Activated gamma-delta T cell (primary cell): ENCODE results near the gene C9orf50.

Source experiments
- DNase-seq: peaks from one replicate; lab custom pipeline; 2025; lab: John Stamatoyannopoulos, UW

Gene C9orf50

DNA sequence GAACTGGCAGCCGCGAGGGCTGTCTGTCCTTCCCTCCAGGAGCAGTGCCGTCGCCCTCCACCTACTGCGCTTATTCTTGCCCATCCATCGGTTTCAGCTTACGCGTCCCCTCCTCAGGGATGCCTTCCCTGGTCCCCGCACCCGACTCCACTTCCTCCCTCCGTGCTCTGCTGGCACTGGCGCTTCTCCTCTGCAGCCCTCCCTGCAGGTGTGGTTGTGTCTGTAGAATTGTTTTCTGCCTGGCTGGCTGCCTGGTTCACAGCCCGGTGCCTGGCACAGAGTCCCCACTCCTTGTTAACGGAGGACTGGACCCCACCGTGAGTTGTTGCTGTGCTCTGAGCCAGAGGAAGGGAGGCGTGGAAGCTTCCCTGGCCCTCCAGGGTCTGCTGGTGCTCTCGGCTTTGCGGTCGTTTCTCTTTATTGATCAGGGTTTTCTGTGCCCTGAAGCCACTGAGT lies 10.8 kb upstream of the C9orf50 start:
- DNase-seq: no peak

DNA sequence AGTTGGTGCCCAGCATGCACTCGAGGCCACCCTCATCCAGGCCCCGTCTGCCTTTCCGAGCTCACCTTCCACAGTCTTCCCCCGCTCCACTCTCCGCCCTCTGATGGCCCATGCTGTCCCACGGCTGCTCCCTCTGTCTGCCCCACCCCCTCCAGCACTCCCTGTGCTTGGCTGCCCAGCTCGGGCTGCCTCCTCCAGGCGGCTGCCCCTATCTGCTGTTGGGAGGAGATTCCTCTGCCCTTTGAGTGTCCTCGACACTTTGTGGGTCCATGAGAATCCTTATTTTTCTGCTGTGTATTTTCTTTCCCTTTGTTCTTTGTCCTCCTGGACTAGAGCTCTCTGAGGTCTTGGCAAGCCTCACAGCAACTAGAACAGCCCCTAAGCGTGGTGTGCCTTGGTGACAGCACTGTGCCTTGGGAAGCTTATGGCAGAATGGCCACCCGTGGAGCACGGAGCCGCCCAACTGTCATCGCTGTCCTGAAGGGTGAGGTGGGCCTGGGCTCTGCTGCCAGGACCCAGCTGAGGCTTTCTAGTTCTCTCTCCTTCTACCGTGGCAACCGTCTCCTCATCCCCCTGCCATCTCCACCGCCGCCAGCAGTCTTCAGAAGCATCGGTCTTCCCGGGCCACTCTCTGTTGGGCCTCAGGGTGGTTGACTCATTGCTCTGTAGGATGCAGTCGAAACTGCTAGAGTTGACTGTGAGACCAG lies 10.2 kb upstream of the C9orf50 start:
- no peak for DNase-seq

DNA sequence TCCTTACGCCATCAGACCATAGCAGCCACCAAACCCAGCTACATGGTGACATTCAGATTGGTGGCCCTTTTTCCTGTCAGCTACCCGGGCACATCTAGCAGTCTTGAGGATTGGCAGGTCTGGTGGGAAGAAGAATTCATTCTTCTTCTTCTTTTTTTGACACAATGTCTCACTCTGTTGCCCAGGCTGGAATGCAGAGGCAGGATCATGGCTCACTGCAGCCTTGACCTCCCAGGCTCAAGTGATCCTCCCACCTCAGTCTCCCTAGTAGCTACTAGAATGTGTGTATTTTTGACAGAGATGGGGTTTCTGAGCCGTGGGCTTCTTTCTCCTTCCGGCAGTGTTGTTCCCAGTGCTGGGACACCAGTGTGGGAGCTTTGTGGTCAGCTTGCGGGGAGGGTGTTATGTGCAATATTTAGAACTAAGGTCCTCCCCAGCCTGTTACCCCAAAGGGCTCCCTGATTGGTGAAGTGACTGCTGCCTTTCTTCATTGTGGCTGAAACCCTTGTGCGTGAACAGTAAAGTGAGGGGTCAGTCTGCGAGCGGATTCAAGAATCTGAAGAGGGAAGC lies 8.4 kb upstream of the C9orf50 start:
- no peak for DNase-seq

DNA sequence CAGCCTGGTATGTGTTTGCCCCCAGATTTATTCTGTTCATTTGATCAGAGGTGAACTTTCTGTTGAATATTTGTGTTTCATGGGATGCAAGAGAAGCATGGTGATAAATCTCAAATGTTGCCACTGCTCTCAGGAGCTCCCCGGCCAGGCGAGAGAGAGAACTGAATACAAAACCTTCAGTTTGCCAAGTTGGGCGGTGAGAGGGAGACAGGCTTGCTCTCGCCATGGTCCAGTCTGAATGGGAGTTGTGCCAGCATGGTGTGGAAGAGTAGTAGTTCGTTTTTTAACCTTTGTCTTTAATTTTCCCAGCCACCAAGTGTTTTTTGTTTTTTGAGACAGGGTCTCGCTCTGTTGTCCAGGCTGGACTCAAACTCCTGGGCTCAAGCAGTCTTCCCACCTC lies 7.8 kb upstream of the C9orf50 start:
- no peak for DNase-seq

DNA sequence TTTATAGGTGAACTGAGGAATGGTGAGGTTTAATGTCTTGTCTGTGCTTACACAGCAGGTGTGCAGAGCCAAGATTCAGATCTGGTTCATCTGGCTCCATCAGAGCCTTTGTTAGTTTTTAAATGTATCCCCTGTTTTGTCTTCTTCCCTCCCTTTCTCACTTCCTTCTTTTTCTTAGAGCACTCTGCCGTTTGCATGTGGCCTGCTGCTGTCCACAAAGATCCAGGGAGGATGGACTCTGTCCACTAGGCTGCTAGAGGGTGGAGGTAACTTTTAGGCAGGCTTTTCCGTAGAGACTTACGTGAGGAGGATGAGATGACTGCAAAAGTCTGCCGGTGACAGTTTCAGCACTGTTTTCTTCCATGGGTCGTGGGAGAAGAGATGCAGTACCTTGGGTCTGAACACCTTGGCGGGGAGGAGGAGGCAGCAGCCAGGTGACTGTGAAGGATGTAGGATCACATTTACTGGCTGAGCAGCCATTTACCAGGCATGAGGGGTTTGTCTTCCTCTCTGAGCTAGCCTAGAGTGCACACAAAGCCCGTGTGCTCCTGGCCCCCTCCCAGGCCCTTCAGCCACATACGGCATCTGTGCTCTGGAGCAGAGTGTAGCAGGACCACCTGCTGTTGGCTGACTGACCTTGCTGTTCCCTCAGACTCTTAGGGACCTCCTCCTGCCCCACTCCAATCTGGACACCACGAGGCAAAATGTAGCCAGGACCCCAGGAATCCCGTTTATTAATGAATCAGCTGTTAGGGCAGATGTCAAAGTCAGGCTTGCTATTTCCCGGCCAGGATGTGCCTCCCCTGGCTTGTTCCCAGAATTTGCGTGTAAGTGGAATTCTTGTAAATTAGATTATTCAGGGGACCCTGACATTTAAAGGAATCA lies 6.9 kb upstream of the C9orf50 start:
- no peak for DNase-seq

DNA sequence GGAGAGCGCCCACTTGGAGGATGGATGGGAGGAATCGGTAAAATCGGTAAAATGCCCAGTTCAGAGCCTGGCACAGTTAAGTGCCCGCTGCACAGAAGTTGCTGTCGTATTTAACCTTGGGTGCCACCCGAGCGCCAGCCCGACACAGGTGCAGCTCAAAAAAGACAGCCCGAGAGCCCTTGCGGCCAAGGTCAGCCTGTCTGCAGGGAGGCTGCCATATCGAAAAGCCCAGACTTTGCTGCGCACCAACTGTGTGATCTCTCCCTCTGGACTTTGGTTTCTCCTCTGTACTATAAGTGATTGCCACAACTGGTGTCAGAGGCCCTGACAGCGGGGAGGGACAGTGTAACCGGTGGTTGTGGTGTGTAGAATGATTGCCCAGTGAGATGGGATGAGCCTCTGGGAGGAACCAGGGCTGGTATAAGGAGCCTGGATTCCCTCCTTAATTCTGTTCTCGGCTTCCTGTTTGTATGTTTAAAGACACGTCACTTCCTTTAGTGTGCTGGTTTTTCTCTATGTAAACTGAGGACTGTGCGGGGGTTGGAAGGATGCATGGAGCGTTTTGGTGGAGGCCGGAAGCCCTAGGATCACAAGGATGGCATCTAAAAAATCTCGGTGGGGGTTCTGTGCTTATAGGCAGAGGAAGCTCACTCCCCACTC lies 5.9 kb upstream of the C9orf50 start:
- no peak for DNase-seq

DNA sequence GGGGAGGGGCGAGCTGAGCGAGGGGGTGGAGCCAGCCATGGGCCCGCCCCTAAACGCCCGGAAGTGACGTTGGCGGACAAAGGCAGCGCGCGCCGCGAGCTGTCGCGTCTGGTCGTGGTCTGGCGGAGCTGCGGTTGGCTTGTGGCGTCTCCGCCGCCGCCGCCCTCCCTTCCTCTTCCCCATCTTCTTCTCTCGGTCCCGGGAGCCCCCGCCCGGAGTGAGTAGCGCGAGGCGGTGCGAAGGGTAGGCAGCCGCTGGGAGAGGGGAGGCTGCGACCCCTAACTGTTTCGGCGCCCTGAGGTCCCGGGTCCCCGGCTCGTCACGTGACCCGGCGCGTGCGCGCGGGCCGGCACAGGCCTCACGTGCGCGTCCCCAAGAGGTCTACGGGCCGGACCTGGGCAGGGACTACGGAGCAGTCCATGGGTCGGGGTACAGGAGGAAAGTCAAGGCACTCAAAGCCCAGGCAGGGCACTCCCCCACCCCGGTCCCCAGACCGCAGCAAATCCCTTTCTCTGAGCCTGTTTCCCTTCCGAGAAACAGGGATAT lies 5.3 kb upstream of the C9orf50 start, which contains the start of gene NTMT1:
Gene NTMT1 (plus strand): TSS at position 85 of the 546 bp plus-strand sequence. CDS start 6,541 bp downstream, outside the sequence.
- peak; percentile 90 for DNase-seq

DNA sequence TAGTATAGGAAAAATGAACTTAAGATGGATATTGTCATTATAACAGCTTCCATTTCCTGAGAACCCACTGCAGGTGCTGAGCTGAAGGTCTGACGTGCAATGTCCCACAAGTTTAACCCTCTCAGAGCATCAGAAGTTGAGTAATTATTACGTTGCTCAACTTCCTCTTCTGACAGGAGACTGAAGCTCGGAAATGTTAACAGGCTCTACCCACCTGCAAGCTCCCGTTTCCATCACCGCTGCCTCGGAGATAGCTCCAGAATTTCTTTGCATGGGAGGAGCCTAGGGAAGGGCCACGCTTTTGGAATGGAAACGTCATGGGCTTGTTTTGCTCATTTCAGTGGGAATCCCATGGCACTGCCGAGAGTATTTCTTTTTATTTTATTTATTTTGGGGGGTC lies 4.0 kb upstream of the C9orf50 start:
- DNase-seq: no peak

DNA sequence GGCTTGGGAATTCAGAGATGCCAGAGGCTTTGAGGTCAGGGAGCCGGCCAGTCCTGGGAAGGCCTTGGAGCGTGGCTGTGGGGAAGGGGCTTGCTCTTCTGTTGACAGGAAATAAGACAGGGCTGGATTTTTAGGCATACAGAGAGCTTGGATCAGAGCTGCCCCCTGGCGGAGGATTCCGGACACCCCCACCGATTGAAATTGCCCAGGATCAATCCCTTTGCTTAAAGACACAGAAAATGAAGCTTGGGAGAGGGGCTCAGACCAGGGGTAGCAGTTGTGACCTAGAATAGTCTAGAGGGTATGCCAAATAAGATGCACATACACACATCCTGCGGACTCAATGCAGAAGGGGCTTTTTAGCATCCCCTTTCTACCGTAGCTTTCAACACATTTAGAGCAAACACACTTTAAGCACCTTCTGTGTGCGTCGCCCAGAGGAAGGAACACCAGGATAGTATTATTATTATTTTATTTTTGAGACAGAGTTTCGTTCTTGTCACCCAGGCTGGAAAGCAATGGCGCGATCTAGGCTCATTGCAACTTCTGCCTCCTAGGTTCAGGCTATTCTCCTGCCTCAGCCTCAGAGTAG lies 3.4 kb upstream of the C9orf50 start:
- no peak for DNase-seq

DNA sequence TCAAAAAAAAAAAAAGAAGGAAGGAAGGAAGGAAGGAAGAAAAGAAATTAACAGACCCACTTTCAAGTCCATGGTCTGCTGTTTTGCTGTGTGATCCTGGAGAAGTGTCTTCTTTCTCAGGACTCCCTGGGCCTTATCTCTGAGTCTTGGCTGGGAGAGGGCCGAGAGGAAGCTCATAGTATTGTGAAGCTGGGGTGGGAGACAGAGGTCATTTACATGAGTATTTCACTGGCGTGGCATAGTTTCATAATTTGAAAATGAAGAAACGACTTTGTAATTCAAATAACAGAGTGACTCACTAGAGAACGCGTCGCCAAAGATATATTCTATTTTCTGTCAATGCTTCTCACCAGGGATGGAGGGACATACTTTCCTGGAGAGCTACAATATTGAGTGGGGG lies 2.4 kb upstream of the C9orf50 start:
- DNase-seq: no peak

DNA sequence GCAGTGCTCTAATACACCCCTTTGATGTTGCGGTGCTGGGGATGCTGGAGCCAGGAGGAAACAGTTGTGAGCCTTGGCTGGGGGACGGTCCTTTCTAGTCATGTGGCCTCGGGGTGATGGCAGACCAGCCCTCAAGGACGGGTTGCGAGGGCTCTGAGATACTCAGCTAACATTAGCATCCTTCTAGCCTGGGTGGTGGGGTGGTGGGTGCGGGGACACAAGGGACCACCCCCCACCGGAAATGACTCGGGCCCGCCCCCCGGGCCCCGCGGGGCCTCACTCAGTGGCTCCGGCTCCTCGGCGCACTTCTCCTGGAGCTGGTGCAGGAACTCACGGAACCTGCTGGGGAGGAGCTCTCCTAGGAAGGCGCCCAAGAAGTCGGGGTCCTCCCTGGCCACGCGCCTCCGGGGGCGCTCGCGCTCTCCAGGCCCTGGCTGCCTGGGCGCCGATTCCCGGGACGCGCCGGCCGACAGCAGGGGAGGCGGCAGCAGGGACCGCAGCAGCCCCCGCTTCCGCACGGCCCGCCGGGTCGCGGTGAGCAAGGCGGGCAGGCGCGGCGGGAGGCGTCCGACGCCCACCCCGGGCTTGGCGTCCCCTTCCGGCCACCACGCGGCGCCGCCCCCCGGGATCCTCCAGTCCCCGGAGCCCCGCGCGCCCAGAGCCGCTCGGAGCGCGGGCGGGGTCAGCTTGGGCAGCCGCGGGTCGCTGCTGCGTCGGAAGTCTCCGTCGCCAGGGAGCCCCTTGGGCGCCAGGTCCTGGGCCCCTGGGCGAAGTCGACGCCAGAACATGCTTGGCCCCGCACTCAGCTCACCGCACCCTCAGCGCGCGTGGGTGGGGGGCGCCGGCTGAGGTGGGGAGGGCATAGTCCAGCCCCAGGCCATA lies 873 bp downstream of the C9orf50 start:
- DNase-seq: no peak

DNA sequence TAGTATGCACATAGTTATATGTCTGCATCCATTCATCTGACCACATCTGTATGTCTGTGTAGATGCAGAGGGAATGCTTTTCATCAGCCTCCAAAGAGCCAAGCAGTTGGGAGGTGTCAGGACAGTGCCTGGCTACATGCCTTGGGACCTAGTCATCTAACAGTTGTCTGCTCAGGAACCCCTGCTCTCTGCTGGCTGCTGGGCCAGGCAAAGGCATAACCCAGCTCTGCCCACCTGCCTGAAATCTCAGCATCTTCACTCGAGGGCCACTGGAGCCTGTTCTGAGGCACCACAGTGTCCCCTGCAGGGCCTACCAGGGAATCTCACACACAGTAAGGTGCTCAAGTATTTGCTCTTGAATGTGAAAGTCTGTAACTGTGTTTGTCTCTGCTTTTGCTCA lies 3.7 kb downstream of the C9orf50 start:
- no peak for DNase-seq

DNA sequence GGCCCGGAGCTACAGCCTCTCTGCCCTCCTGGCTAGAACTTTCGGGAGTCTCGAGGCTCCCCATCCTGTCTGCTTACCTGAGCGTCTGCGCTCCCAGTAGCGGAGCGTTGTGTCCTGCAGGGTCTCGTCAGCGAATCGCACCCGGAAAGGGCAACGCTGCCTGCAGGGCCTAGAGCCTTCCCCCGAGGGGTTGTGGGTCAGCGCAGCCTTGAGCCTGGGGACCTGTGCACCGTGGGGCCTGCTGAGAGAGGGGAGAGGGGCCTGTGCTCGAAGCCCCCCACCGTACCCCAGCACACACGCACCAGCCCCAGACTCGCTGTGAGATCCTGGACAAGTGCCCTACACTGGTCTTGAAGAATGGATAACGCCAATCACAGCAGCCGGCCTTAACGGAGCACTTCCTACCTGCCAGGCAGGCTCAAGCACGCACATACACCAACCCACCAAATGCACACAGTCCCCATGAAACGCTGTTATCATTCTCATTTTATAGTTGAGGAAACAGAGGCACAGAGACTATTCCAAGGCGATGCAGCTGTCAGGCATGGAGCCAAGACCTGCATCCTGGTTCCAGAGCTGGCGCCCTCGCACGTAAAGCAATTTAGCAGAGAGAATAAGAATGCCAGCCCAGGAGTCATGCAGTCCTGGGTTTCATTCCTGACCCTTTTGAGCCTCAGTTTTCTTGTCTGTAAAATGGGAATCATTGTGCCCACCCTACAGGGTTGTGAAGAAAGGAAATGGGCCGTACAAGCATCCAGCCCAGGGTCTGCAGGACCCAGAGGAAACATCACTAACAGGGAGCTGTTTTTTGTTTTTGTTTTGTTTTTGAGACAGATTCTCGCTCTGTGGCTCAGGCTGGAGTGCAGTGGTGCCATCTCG lies 5.3 kb downstream of the C9orf50 start:
- no peak for DNase-seq

DNA sequence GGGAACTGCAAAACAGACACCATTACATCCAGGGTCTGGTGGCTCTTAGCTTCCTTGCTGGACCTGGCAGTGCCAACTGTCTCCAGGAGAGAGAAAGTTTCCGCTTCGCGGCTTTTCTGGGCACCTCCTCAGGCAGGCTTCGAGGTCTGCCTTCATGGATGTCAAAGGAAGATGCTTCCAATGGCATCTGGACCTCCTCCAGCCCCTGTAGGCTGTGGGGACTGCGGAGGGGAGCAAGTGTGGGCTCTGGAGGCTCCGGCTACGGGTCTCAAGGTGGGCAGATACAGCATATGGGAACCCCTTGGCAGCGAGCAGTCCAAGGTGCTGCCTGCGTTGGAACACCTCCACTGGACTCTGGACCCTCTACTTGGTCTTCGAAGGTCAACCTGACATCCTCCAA lies 6.0 kb downstream of the C9orf50 start:
- no peak for DNase-seq

DNA sequence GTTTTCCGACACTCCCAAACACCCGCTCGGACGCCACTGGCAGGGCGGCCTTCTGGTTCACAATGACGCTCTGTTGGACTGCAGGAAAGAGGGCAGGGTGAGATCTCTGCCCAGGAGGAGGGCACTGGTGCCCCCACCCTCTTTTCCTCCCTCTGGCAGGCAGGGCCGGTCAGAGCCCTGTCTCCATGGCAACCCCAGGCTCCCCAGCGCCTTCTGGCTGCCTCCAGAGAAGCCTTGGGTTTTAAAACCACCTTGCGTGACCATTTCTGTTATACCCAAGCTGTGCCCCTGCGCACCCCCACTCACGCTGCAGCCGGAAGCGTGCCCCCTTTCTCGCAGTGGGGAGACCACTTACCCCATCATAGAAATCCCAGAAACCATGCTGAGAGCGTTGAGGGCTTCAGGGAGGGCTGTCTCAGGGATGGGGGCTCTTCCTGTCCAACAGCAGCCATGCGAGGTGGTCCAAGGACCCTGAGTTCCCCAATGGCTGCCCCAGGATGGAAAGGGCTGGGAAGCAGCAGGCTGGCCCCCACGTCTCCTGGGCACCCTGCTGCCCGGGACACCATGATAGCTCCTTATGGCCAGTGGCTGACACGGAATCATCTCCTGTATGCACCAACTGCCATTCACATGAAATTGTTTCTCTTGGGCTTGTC lies 7.3 kb downstream of the C9orf50 start:
- no peak for DNase-seq

DNA sequence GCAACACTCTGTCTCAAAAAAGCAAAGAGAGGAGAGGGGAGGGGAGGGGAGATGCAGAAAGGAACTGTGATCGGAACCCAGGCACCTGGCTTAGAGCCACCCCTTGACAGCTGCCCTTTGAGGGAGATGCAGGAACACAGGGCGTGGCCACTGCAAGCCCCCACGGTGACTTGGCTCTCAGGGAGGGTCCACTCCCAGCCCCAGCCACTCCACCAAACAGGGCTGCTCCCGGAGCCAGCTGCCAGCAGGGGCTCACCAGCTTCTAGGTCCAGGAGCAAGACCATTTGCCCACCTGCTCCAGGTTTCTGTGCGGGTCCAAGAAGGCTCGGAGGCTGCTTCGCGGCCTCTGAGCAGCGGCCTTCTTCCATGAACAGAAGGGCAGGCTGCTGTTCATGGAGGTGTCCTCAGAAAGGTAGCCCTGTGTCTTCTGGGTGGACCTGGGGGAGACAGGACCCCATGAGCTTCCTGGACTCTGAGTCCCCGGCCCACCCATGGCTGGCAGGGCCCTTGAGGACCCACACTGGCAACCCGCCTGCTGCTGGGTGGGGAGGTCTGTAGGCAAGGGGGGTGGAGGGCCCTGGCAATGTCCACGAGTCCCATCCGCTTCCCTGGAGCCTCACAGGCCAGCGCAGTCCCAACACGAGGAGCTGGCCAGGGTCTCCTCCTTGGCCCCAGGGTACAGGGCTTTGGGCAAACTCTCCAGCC lies 7.9 kb downstream of the C9orf50 start:
- DNase-seq: no peak

DNA sequence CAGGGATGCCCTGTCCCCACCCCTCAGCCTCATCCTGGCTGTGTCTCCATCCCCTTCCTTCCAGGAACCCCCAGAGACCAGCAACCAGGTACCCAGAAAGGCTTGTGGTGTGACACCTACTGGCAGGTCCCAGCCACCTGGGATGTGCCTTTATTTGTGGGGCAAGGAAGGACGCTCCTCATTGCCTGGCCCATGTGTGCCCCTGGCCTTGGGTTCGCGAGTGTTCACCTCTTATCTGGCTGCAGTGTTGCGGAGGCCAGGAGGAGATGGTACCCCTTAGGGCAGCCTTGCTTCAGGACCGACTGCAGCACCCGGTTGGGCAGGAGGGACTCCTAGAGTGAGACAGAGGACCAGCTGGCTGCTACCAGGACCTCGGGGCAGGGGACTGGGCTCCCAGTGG lies 8.8 kb downstream of the C9orf50 start:
- no peak for DNase-seq

DNA sequence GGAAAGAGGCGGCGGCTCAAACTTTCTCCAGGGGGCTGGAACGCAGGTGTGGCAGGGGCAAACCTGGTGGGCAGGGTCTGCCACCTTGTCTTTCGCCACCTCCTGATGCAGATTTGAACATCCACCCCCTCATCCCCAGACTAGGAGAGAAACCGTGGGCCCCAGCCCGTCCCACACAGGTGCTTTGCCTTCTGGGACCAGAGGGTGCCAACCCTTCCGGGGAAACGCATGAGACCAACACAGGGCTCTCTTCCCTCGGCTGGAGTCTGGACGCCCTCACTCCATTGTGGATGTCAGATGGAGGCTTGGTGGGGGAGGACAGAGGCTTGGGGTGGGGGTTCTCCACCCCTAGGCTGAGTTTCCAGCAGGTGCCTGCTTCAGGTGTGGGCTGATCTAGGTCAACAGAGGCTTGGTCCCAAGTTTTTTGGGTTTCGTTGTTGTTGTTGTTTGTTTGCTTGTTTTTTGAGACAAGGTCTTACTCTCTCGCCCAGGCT lies 9.5 kb downstream of the C9orf50 start:
- DNase-seq: no peak
